H9 (cell line): ENCODE data around the gene LRMDA. TPM values are rescaled to one million over a fixed set of nuclear protein-coding genes. Genes with fewer than 3 reads are reported as not detected.

ENCODE experiments used
- DNase-seq: peaks from one replicate; pipeline ENCODE4 v3.0.0-alpha.2; 2017
- H2AFZ ChIP-seq: one replicate; pipeline ENCODE4 v1.6.1; 2013; ENCODE audit warnings: mild to moderate bottlenecking, low read length, control low read depth, moderate library complexity
- H2AK5ac ChIP-seq: 2 replicates; pipeline ENCODE4 v1.6.1; 2013; ENCODE audit warnings: low read length, control low read depth, mixed read lengths; ENCODE audit not compliant: insufficient read length
- H2BK120ac ChIP-seq: one replicate; pipeline ENCODE4 v1.6.1; 2013; ENCODE audit warnings: low read depth, mild to moderate bottlenecking, low read length, control low read depth, inconsistent platforms; ENCODE audit not compliant: poor library complexity, severe bottlenecking
- H2BK12ac ChIP-seq: 2 replicates; pipeline ENCODE4 v1.6.1; 2013; ENCODE audit warnings: low read length, control low read depth, mixed read lengths, low read depth; ENCODE audit not compliant: insufficient read length
- H2BK15ac ChIP-seq: 2 replicates; pipeline ENCODE4 v1.6.1; 2013; ENCODE audit warnings: low read depth, low read length, control low read depth
- H2BK20ac ChIP-seq: one replicate; pipeline ENCODE4 v1.6.1; 2013; ENCODE audit warnings: low read depth, mild to moderate bottlenecking, low read length, control low read depth, inconsistent platforms; ENCODE audit not compliant: poor library complexity, severe bottlenecking
- H2BK5ac ChIP-seq: 2 replicates; pipeline ENCODE4 v1.6.1; 2013; ENCODE audit warnings: low read length, control low read depth, mixed read lengths; ENCODE audit not compliant: insufficient read length
- H3K14ac ChIP-seq: 2 replicates; pipeline ENCODE4 v1.6.1; 2013; ENCODE audit warnings: low read length, control low read depth; ENCODE audit not compliant: insufficient read depth
- H3K18ac ChIP-seq: 2 replicates; pipeline ENCODE4 v1.6.1; 2013; ENCODE audit warnings: low read depth, mild to moderate bottlenecking, mixed read lengths, low read length, control low read depth; ENCODE audit not compliant: insufficient read length
- H3K23ac ChIP-seq: 2 replicates; pipeline ENCODE4 v1.6.1; 2013; ENCODE audit warnings: low read length, control low read depth, mixed read lengths, low read depth; ENCODE audit not compliant: insufficient read length
- H3K23me2 ChIP-seq: 2 replicates; pipeline ENCODE4 v1.6.1; 2013; ENCODE audit warnings: low read depth, mild to moderate bottlenecking, mixed read lengths, low read length, control low read depth; ENCODE audit not compliant: insufficient read length, poor library complexity, severe bottlenecking
- H3K27ac ChIP-seq: 2 replicates; pipeline ENCODE4 v1.5.1; 2013; ENCODE audit warnings: low read length, control low read depth, mixed read lengths, low read depth; ENCODE audit not compliant: insufficient read length
- H3K27me3 ChIP-seq: 2 replicates; pipeline ENCODE4 v1.6.1; 2013; ENCODE audit warnings: low read length, control low read depth, inconsistent platforms; ENCODE audit not compliant: insufficient read depth
- H3K4ac ChIP-seq: 2 replicates; pipeline ENCODE4 v1.6.1; 2013; ENCODE audit warnings: low read depth, mild to moderate bottlenecking, control low read depth, inconsistent platforms, low read length, moderate library complexity
- H3K4me1 ChIP-seq: 2 replicates; pipeline ENCODE4 v1.6.1; 2013; ENCODE audit warnings: low read length, control low read depth, inconsistent platforms; ENCODE audit not compliant: insufficient read depth
- H3K4me2 ChIP-seq: 2 replicates; pipeline ENCODE4 v1.6.1; 2013; ENCODE audit warnings: low read length, control low read depth, mixed read lengths; ENCODE audit not compliant: insufficient read length, insufficient read depth
- H3K56ac ChIP-seq: 2 replicates; pipeline ENCODE4 v1.6.1; 2013; ENCODE audit warnings: low read depth, mild to moderate bottlenecking, mixed read lengths, low read length, control low read depth; ENCODE audit not compliant: insufficient read length
- H3K79me1 ChIP-seq: 2 replicates; pipeline ENCODE4 v1.6.1; 2013; ENCODE audit warnings: low read depth, mild to moderate bottlenecking, moderate library complexity, low read length, control low read depth, inconsistent platforms; ENCODE audit not compliant: insufficient read depth, poor library complexity, severe bottlenecking
- H3K79me2 ChIP-seq: 2 replicates; pipeline ENCODE4 v1.6.1; 2013; ENCODE audit warnings: low read length, control low read depth, inconsistent platforms; ENCODE audit not compliant: insufficient read depth
- H3K9ac ChIP-seq: 2 replicates; pipeline ENCODE4 v1.6.1; 2013; ENCODE audit warnings: low read length, control low read depth, mixed read lengths; ENCODE audit not compliant: insufficient read length; ENCODE audit errors: extremely low read depth
- H3K9me3 ChIP-seq: one replicate; pipeline ENCODE4 v1.6.1; 2013; ENCODE audit warnings: low read depth, low read length, inconsistent platforms; ENCODE audit not compliant: control insufficient read depth
- H3T11ph ChIP-seq: one replicate; pipeline ENCODE4 v1.6.1; 2013; ENCODE audit warnings: mild to moderate bottlenecking, low read length, control low read depth, inconsistent platforms
- H4K20me1 ChIP-seq: one replicate; pipeline ENCODE4 v1.6.1; 2013; ENCODE audit not compliant: control insufficient read depth, insufficient read length, insufficient read depth
- H4K5ac ChIP-seq: 2 replicates; pipeline ENCODE4 v1.6.1; 2013; ENCODE audit warnings: low read depth, mild to moderate bottlenecking, mixed read lengths, low read length, control low read depth; ENCODE audit not compliant: insufficient read length
- H4K8ac ChIP-seq: replicated peaks from 2 replicates; pipeline ENCODE4 v1.6.1; 2013; ENCODE audit warnings: low read length, control low read depth, mixed read lengths, low read depth; ENCODE audit not compliant: insufficient read length
- H4K91ac ChIP-seq: 2 replicates; pipeline ENCODE4 v1.6.1; 2013; ENCODE audit warnings: low read depth, mild to moderate bottlenecking, moderate library complexity, mixed read lengths, low read length, control low read depth; ENCODE audit not compliant: insufficient read length
- H3K27ac Mint-ChIP-seq, 3 experiments: 2 replicates in 2 of 3; 3 replicates in 1 of 3; pipeline ENCODE4 v1.8.0; 2020 to 2021; ENCODE audit warnings: mixed read lengths in 3 of 3, mild to moderate bottlenecking in 1 of 3, moderate library complexity in 1 of 3
- H3K27me3 Mint-ChIP-seq: 2 replicates; pipeline ENCODE4 v1.8.0; 2021; ENCODE audit warnings: low read depth, mild to moderate bottlenecking, moderate library complexity, mixed read lengths
- H3K36me3 Mint-ChIP-seq, 3 experiments: 2 replicates in 2 of 3; 3 replicates in 1 of 3; pipeline ENCODE4 v1.8.0; 2020 to 2021; ENCODE audit warnings: low read depth in 3 of 3, mixed read lengths in 3 of 3; ENCODE audit not compliant: insufficient read depth in 1 of 3
- H3K4me1 Mint-ChIP-seq, 2 experiments: 2 replicates each; pipeline ENCODE4 v1.8.0; 2020; ENCODE audit warnings: mixed read lengths in 2 of 2
- H3K4me3 Mint-ChIP-seq, 2 experiments: 2 replicates in 1 of 2; 3 replicates in 1 of 2; pipeline ENCODE4 v1.8.0; 2020 to 2021; ENCODE audit warnings: mild to moderate bottlenecking in 2 of 2, mixed read lengths in 2 of 2, moderate library complexity in 1 of 2
- H3K9me3 Mint-ChIP-seq, 2 experiments: 2 replicates in 1 of 2; 3 replicates in 1 of 2; pipeline ENCODE4 v1.8.0; 2020; ENCODE audit warnings: mild to moderate bottlenecking in 2 of 2, mixed read lengths in 2 of 2, moderate library complexity in 1 of 2
- CTCF ChIP-seq: fragments of 200-600 bp; sonication (generic); conservative IDR thresholded peaks from 3 replicates; pipeline ENCODE4 v1.8.0; 2021; ENCODE audit warnings: antibody characterized with exemption, mild to moderate bottlenecking
- WGBS: extraction: QIAGEN DNeasy Blood & Tissue Kit; methylation state at CpG from one replicate; pipeline ENCODE4 v1.1.7; 2013; ENCODE audit warnings: missing lambda C conversion rate, low lambda C conversion rate, mixed read lengths; ENCODE audit not compliant: insufficient read length; ENCODE audit errors: extremely low coverage; 5-methylcytosine and 5-hydroxymethylcytosine counted together
- total RNA-seq: library from RNA; stranded (reverse); gene quantifications from 2 replicates; pipeline ENCODE4 v1.2.1, GENCODE V29; 2021

The LRMDA gene
- total RNA-seq, 1 experiment from 2014 or later, result 1.8 TPM

GRCh38 chr10:76318211-76318610 lies 886.8 kb downstream of the LRMDA start:
- Histone ChIP-seq H2AFZ (no peak overlapping the region), H3K18ac (no peak overlapping the region)

More at GRCh38 chr10:76318211-76318610, 886.8 kb downstream of the LRMDA start:
- no peaks in the 10 kb centered on the region; the same call in 1 of the 2 replicates for H3K27me3 Mint-ChIP-seq
- Histone ChIP-seq H3T11ph (no peak overlapping the region), H3K4me2 (no peak overlapping the region), H4K91ac (no peak overlapping the region), H3K9me3 (no peaks in the 10 kb centered on the region), H3K9ac (no peak overlapping the region), H3K56ac (no peak overlapping the region), H3K27me3 (no peaks in the 10 kb centered on the region), H3K23ac (no peak overlapping the region), H3K79me1 (no peaks in the 10 kb centered on the region), H3K14ac (no peak overlapping the region), H2BK15ac (no peak overlapping the region), H2AK5ac (no peak overlapping the region), H3K79me2 (no peaks in the 10 kb centered on the region), H4K8ac (no peak overlapping the region), H3K23me2 (no peaks in the 10 kb centered on the region), H2BK20ac (no peak overlapping the region), H4K20me1 (no peaks in the 10 kb centered on the region), H2BK12ac (no peak overlapping the region), H3K27ac (no peak overlapping the region), H2BK5ac (no peak overlapping the region), H4K5ac (no peak overlapping the region), H3K4me1 (no peaks in the 10 kb centered on the region), H3K4ac (no peak overlapping the region), H2BK120ac (no peak overlapping the region)
- H3K36me3 Mint-ChIP-seq, result no peaks in the 10 kb centered on the region; a peak in 1 of 7 replicates
- TF ChIP-seq CTCF, result no peak
- H3K4me3 Mint-ChIP-seq, result no peak overlapping the region
- no CpG with 5 or more reads among the region's 2 CpGs for WGBS
- no peak for DNase-seq
- H3K27ac Mint-ChIP-seq, result no peak overlapping the region
- H3K9me3 Mint-ChIP-seq, result no peaks in the 10 kb centered on the region
- peaks cover 9 to 11% of the 10 kb centered on the region in 2 experiments for H3K4me1 Mint-ChIP-seq
